ENCODE measurements around the gene GSX2.
"Not testable (repeated sequence)": the region's sequence is repeated elsewhere in the genome, so short reads cannot be mapped to it uniquely, and the experiment has no call there.

The GSX2 gene

GRCh38 chr4:54103190-54103574 lies 3.2 kb downstream of the GSX2 start:
- no peak for DNase-seq (ENCODE audit: low spot score)

DNA sequence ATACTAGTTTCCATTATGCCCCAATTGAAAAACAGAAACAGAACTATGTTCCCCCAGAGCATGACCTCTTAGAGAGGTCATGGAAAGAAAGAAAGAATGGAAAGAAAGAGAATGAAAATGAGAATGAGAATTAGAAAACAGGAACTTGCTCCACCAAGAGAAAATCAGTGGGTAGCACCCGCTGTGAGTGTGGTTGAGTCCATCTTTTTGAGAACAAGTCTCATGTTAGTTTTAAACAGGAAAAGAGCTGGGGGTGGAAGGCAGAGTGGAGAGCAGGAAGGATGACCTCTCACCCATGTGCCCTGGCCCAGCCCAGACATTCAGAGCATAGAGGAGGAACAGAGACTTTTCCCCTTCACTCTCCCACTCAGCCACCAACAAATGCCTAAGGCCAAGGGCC lies 4.9 kb downstream of the GSX2 start:
- no peak for DNase-seq (ENCODE audit: low spot score)

GRCh38 chr4:54107951-54108748 lies 8.2 kb downstream of the GSX2 start:
- DNase-seq (ENCODE audit: low spot score), result no peak

DNA sequence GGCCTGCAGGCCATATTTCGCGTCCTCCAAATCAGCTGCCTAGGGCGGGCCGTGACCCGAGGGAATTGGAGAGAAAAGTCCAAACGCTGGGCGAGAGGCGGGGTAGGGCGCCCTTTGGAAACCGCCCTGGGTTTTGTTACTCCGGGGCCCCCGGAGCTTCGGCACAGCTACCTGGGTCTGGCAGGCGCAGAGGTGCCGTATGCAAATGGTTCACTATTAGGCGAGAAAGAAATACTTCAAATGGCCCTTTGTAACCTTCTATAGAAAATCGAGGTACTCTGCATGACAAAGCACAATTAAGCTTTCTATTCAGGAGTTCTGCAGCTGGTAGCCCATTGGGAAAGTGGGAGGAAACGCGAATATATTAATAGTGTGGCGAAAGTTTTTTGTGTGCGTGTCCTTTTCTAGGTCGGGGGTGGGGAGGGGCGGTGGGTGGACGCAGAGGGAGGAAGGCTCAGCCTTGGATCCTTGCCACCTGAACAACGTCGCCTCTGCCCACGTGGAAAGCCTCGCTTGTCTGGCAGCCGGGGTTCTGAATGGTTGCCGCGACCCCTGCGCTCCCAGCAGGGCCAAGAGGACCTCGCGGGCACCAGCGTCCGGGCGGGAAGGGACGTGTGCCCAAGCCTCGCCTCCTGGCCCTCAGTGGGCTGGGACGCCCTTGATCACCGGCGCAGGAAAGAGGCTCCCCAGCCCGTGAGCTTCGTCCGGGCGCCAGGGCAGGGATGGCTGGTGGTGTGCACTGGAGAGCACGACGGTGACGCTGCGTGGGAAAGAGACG lies 9.5 kb downstream of the GSX2 start:
- no peak for DNase-seq (ENCODE audit: low spot score)

DNA sequence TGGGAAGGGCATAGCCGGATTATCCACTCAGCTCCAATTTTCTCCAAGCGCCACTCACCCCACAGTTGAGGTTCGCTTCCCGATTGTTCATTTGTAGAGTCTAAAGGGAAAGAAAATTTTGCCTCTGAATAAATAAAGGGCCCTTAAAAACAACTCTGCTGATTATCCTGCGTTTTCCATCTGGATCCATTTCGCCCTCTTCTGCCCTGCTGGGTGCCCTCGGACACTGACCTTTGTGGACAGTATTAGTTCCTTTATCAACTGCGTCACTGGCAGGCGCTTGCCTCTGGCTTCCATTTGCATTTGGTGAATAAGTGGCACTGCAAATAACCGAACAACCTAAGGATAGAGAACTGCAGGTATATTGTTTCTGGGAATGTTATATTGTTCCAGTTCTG lies 10.1 kb downstream of the GSX2 start:
- no peak for DNase-seq (ENCODE audit: low spot score)

DNA sequence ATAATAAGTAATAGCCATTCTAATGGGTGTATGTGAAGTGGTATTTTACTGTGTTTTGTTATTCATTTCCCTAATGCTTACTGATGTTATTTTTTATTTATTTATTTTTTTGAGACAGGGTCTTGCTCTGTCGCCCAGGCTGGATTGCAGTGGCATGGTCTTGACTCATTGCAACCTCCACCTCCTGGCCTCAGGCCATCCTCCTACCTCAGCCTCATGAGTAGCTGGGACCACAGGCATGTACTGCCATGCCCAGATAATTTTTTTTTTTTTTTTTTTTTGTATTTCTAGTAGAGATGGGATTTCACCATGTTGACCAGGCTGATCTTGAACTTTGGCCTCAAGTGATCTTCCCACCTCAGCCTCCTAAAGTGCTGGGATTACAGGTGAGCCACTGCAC lies 13.2 kb downstream of the GSX2 start:
- DNase-seq (ENCODE audit: low spot score), result not testable (repeated sequence)

- not testable (repeated sequence) for DNase-seq (ENCODE audit: low spot score)
Measured at GRCh38 chr4:54116246-54116645, 16.3 kb downstream of the GSX2 start.

GRCh38 chr4:54118850-54119589 lies 19.1 kb downstream of the GSX2 start:
- no peak for DNase-seq (ENCODE audit: low spot score)

DNA sequence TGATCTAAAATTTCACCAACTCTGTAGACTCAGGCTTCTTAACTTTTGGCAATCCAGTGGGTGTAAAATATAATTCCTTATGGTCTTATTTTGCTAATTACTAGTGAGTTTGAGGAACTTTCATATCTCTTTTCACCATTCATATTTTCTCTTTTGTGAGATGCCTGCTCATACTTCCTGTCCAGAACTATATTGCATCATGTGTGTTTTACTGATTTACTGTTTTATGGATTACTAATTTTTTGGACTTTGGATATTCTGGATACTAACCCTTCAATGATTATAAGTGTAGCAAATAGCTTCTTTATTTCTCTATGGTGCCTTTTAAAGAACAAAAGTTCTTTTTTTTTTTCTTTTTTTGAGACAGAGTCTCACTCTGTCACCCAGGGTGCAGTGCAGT lies 20.6 kb downstream of the GSX2 start:
- DNase-seq (ENCODE audit: low spot score), result no peak

DNA sequence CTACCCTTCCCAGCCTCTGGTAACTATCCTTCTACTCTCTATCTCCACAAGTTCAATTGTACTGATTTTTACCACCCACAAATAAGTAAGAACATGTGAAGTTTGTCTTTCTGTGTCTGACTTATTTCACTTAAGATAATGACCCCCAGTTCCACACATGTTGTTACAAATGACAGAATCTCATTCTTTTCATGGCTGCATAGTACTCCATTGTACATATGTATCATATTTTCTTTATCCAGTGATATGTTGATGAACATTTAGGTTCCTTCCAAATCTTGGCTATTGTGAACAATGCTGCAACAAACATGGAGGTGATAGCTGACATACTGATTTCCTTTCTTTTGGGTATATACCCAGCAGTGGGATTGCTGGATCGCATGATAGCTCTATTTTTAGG lies 27.7 kb downstream of the GSX2 start:
- DNase-seq (ENCODE audit: low spot score), result no peak

GRCh38 chr4:54128694-54129093 lies 28.7 kb downstream of the GSX2 start:
- not testable (repeated sequence) for DNase-seq (ENCODE audit: low spot score)

GRCh38 chr4:54139332-54139731 lies 39.4 kb downstream of the GSX2 start:
- no peak for DNase-seq (ENCODE audit: low spot score)

GRCh38 chr4:54140287-54140686 lies 40.3 kb downstream of the GSX2 start:
- no peak for DNase-seq (ENCODE audit: low spot score)

- DNase-seq (ENCODE audit: low spot score), result no peak
Measured at GRCh38 chr4:54144199-54144598, 44.2 kb downstream of the GSX2 start.

GRCh38 chr4:54144661-54145171 lies 44.8 kb downstream of the GSX2 start:
- no peak for DNase-seq (ENCODE audit: low spot score)

DNA sequence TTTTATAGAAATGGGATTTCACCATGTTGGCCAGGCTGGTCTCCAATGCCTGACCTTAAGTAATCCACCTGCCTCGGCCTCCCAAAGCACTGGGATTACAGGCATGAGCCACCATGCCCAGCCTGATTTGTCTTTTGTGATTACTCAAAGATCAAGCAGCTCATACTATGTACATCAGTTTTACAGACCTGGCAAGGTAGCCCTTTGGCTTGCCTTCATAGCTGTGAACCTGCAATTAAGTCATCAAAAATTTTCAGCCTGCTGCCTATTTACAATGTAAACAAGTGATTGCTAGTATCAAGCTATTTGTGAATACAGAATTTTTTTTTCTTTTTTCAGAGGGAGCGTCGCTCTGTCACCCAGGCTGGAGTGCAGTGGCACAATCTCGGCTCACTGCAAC lies 46.2 kb downstream of the GSX2 start:
- DNase-seq (ENCODE audit: low spot score), result no peak

DNA sequence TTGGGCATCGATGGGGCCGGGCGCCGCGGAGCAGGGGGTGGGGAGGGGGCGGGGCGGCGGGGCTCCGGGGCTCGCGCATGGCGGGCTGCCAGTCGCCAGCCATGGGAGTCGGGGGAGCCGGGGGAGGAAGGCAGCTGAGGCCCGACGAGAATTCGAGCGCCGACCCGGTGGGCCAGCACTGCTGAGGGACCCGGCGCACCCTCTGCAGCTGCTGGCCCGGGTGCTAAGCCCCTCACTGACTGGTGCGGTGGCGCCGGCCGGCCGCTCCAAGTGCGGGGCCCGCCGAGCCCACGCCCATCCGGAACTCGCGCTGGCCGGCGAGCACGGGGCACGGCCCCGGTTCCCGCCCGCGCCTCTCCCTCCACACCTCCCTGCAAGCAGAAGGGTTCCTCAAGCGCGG lies 49.4 kb downstream of the GSX2 start:
- DNase-seq (ENCODE audit: low spot score), result no peak

Measured in pons (tissue), 1 donor.